ENCODE measurements around the gene SRA1. TPM values are rescaled to one million over a fixed set of nuclear protein-coding genes. Genes with fewer than 3 reads are reported as not detected.
A peak's percentile ranks its signal among the peaks of the same experiment; 100 is the strongest.
"Not testable (repeated sequence)": the region's sequence is repeated elsewhere in the genome, so short reads cannot be mapped to it uniquely, and the experiment has no call there.

SRA1 gene
- total RNA-seq, 5 donors from 2014 or later (not counting 1 experiment from before 2014, with no cell fraction given), result 26.8 to 30.5 (median 28.4) TPM

DNA sequence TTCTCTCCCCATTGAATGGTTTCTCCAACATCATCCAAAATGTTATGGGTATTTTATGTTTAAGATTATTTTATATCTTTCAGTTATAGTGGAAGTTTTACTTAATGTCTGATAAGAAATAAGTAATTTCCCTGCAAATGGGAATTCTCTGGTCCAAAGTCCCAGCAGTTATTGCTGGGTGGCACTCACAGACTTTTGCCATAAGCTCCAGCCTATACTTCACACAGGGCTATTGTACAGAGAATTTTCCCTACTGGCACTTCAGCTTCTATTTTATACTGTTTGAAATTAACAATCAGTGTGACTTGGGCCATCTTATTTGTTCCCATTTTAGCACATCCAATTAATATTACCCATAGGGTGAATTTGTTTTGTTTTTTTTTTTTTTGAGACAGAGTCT is 42.8 kb upstream of the SRA1 start:
- Histone ChIP-seq H3K27me3 (replicated peaks in 1 of 2; ENCODE audit: control insufficient read depth in 2 of 2, extremely low read depth in 1 of 2, insufficient read depth in 2 of 2, low read length in 1 of 2) (peaks cover 0 to 2% of the 10 kb centered on the region in 2 experiments), H3K27ac (ENCODE audit: low read length) (no peak overlapping the region), H3K4me1 (ENCODE audit: control insufficient read depth in 1 of 2, extremely low read depth in 1 of 2, insufficient read depth in 2 of 2, low read length in 2 of 2) (no peaks in the 10 kb centered on the region), H3K9me3 (no peaks in the 10 kb centered on the region), H3K36me3 (ENCODE audit: control insufficient read depth in 2 of 2, extremely low read depth in 1 of 2, insufficient read depth in 1 of 2, low read length in 1 of 2) (no peaks in the 10 kb centered on the region), H3K4me3 (ENCODE audit: control insufficient read depth in 1 of 2, extremely low read depth in 1 of 2, low read length in 1 of 2) (no peak overlapping the region)
- H3K4me3 Mint-ChIP-seq, result no peak overlapping the region
- H3K27ac Mint-ChIP-seq, result no peak overlapping the region
- no peaks in the 10 kb centered on the region for H3K36me3 Mint-ChIP-seq
- DNase-seq, result no peak
- H3K9me3 Mint-ChIP-seq, result no peaks in the 10 kb centered on the region
- H3K27me3 Mint-ChIP-seq, result peaks cover 2 to 3% of the 10 kb centered on the region in 2 donors
- H3K4me1 Mint-ChIP-seq, result no peaks in the 10 kb centered on the region
- ChIA-PET POLR2A (interaction anchor here (0.6 kb wide), 2 partner anchors 14 to 1048 kb away, joined by 4 read pairs; no protein-coding TSS in a partner anchor), CTCF (no interaction called here)
- ATAC-seq (replicated peaks in 1 of 4), result no peak

DNA sequence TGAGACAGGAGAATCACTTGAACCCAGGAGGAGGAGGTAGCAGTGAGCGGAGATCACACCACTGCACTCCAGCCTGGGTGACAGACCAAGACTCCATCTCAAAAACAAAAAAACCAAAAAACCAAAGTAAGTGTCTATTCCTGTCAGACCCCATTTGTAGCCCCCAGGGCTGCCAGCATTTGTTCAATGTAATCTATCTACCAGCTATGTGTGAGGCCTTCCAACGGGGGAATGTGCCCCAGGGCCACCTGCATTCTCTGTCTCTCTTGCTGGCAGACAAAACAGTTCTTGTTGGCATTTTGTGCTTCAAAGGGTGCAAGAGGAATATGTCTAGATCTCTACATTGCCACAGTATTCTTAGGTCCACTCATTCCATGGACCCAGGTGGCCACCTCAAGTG is 41.6 kb upstream of the SRA1 start:
- Histone ChIP-seq H3K4me1 (ENCODE audit: control insufficient read depth in 1 of 2, extremely low read depth in 1 of 2, insufficient read depth in 2 of 2, low read length in 2 of 2) (no peaks in the 10 kb centered on the region), H3K27ac (ENCODE audit: low read length) (no peak overlapping the region), H3K4me3 (ENCODE audit: control insufficient read depth in 1 of 2, extremely low read depth in 1 of 2, low read length in 1 of 2) (no peak overlapping the region), H3K9me3 (no peaks in the 10 kb centered on the region), H3K27me3 (replicated peaks in 1 of 2; ENCODE audit: control insufficient read depth in 2 of 2, extremely low read depth in 1 of 2, insufficient read depth in 2 of 2, low read length in 1 of 2) (peaks cover 0 to 11% of the 10 kb centered on the region in 2 experiments), H3K36me3 (ENCODE audit: control insufficient read depth in 2 of 2, extremely low read depth in 1 of 2, insufficient read depth in 1 of 2, low read length in 1 of 2) (no peaks in the 10 kb centered on the region)
- POLR2A ChIA-PET, result no interaction called here
- DNase-seq (no peak), ATAC-seq (replicated peaks in 1 of 4) (no peak)
- WGBS (ENCODE audit: insufficient coverage), result 72% methylated on average over 2 of the region's 2 CpGs
- no peaks in the 10 kb centered on the region for H3K4me1 Mint-ChIP-seq
- H3K36me3 Mint-ChIP-seq, result no peaks in the 10 kb centered on the region
- H3K27ac Mint-ChIP-seq, result no peak overlapping the region
- H3K4me3 Mint-ChIP-seq, result no peak overlapping the region
- no peaks in the 10 kb centered on the region for H3K9me3 Mint-ChIP-seq
- H3K27me3 Mint-ChIP-seq, result peaks cover 4 to 7% of the 10 kb centered on the region in 2 donors
- CTCF ChIA-PET, result interaction anchor here in 1 of 2 donors (0.6 kb wide), 1 partner anchor 552 kb away, joined by 4 read pairs; no protein-coding TSS in a partner anchor

DNA sequence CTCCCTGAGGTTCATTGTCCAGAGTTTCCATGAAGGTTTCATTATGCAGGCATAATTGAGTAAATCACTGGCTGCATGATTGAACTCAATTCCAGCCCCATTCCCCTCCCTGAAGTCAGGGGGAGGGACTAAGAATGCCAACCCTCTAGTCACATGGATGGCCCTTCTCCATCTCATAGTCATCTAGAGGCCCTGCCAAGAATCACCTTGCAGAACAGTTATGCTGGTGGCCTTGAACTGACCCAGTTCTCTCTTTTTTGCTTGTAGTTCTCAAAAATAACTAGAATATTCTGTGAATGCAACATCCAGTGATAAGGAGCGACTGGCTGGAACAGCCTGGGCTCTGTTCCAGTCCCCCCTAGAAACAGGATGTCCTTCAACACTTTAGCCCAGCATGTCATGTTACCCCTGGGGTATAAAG is 39.1 kb upstream of the SRA1 start:
- Mint-ChIP-seq H3K36me3 (no peaks in the 10 kb centered on the region), H3K4me3 (no peak overlapping the region), H3K27me3 (peaks cover 4 to 7% of the 10 kb centered on the region in 2 donors), H3K9me3 (no peaks in the 10 kb centered on the region), H3K27ac (no peak overlapping the region), H3K4me1 (no peaks in the 10 kb centered on the region)
- WGBS (ENCODE audit: insufficient coverage), result no CpG with 5 or more reads among the region's 1 CpG
- no peaks in the 10 kb centered on the region for H3K4me1 ChIP-seq (ENCODE audit: control insufficient read depth in 1 of 2, extremely low read depth in 1 of 2, insufficient read depth in 2 of 2, low read length in 2 of 2)
- H3K27ac ChIP-seq (ENCODE audit: low read length), result no peak overlapping the region
- ATAC-seq (replicated peaks in 1 of 4) (no peak), DNase-seq (no peak)
- no peak overlapping the region for H3K4me3 ChIP-seq (ENCODE audit: control insufficient read depth in 1 of 2, extremely low read depth in 1 of 2, low read length in 1 of 2)
- POLR2A ChIA-PET, result no interaction called here
- H3K36me3 ChIP-seq (ENCODE audit: control insufficient read depth in 2 of 2, extremely low read depth in 1 of 2, insufficient read depth in 1 of 2, low read length in 1 of 2), result no peaks in the 10 kb centered on the region
- CTCF ChIA-PET, result interaction anchor here in 1 of 2 donors (0.8 kb wide), 1 partner anchor 38 kb away, joined by 3 read pairs; no protein-coding TSS in a partner anchor
- no peaks in the 10 kb centered on the region for H3K9me3 ChIP-seq
- H3K27me3 ChIP-seq (replicated peaks in 1 of 2; ENCODE audit: control insufficient read depth in 2 of 2, extremely low read depth in 1 of 2, insufficient read depth in 2 of 2, low read length in 1 of 2), result peaks cover 0 to 11% of the 10 kb centered on the region in 2 experiments

- Mint-ChIP-seq H3K4me3 (no peak overlapping the region), H3K27ac (no peak overlapping the region), H3K27me3 (peaks cover 4 to 7% of the 10 kb centered on the region in 2 donors), H3K9me3 (no peaks in the 10 kb centered on the region), H3K4me1 (no peaks in the 10 kb centered on the region), H3K36me3 (no peaks in the 10 kb centered on the region)
- Histone ChIP-seq H3K27me3 (replicated peaks in 1 of 2; ENCODE audit: control insufficient read depth in 2 of 2, extremely low read depth in 1 of 2, insufficient read depth in 2 of 2, low read length in 1 of 2) (peaks cover 0 to 11% of the 10 kb centered on the region in 2 experiments), H3K27ac (ENCODE audit: low read length) (no peak overlapping the region), H3K4me1 (ENCODE audit: control insufficient read depth in 1 of 2, extremely low read depth in 1 of 2, insufficient read depth in 2 of 2, low read length in 2 of 2) (no peaks in the 10 kb centered on the region), H3K9me3 (no peaks in the 10 kb centered on the region), H3K36me3 (ENCODE audit: control insufficient read depth in 2 of 2, extremely low read depth in 1 of 2, insufficient read depth in 1 of 2, low read length in 1 of 2) (no peaks in the 10 kb centered on the region), H3K4me3 (ENCODE audit: control insufficient read depth in 1 of 2, extremely low read depth in 1 of 2, low read length in 1 of 2) (no peak overlapping the region)
- DNase-seq (peak in 1 of 35 experiments; percentile 19), ATAC-seq (replicated peaks in 1 of 4) (no peak)
- ChIA-PET CTCF (no interaction called here), POLR2A (no interaction called here)
- 90% methylated on average over 2 of the region's 5 CpGs for WGBS (ENCODE audit: insufficient coverage)
Measured at GRCh38 chr5:140595538-140596300, 38.4 kb upstream of the SRA1 start.

GRCh38 chr5:140594169-140594568 is 36.9 kb upstream of the SRA1 start:
- no peaks in the 10 kb centered on the region for H3K4me1 ChIP-seq (ENCODE audit: control insufficient read depth in 1 of 2, extremely low read depth in 1 of 2, insufficient read depth in 2 of 2, low read length in 2 of 2)
- ChIA-PET POLR2A (no interaction called here), CTCF (interaction anchor here in 1 of 2 donors (0.5 kb wide), 1 partner anchor 225 kb away, joined by 3 read pairs; no protein-coding TSS in a partner anchor)
- Mint-ChIP-seq H3K36me3 (no peaks in the 10 kb centered on the region), H3K9me3 (no peaks in the 10 kb centered on the region), H3K27ac (no peak overlapping the region), H3K4me3 (no peak overlapping the region), H3K27me3 (peaks cover 4 to 7% of the 10 kb centered on the region in 2 donors), H3K4me1 (no peaks in the 10 kb centered on the region)
- H3K27ac ChIP-seq (ENCODE audit: low read length), result no peak overlapping the region
- H3K27me3 ChIP-seq (replicated peaks in 1 of 2; ENCODE audit: control insufficient read depth in 2 of 2, extremely low read depth in 1 of 2, insufficient read depth in 2 of 2, low read length in 1 of 2), result peaks cover 0 to 8% of the 10 kb centered on the region in 2 experiments
- no peaks in the 10 kb centered on the region for H3K9me3 ChIP-seq
- H3K36me3 ChIP-seq (ENCODE audit: control insufficient read depth in 2 of 2, extremely low read depth in 1 of 2, insufficient read depth in 1 of 2, low read length in 1 of 2), result no peaks in the 10 kb centered on the region
- no peak for DNase-seq
- H3K4me3 ChIP-seq (ENCODE audit: control insufficient read depth in 1 of 2, extremely low read depth in 1 of 2, low read length in 1 of 2), result no peak overlapping the region
- WGBS (ENCODE audit: insufficient coverage), result 79% methylated on average over 6 of the region's 6 CpGs
- no peak for ATAC-seq (replicated peaks in 1 of 4)

GRCh38 chr5:140593070-140593469 is 35.8 kb upstream of the SRA1 start:
- H3K36me3 ChIP-seq (ENCODE audit: control insufficient read depth in 2 of 2, extremely low read depth in 1 of 2, insufficient read depth in 1 of 2, low read length in 1 of 2); ATAC-seq (replicated peaks in 1 of 4); H3K36me3 Mint-ChIP-seq; H3K27ac ChIP-seq (ENCODE audit: low read length); H3K4me1 Mint-ChIP-seq; H3K9me3 Mint-ChIP-seq; H3K27me3 ChIP-seq (replicated peaks in 1 of 2; ENCODE audit: control insufficient read depth in 2 of 2, extremely low read depth in 1 of 2, insufficient read depth in 2 of 2, low read length in 1 of 2); H3K4me1 ChIP-seq (ENCODE audit: control insufficient read depth in 1 of 2, extremely low read depth in 1 of 2, insufficient read depth in 2 of 2, low read length in 2 of 2); H3K4me3 ChIP-seq (ENCODE audit: control insufficient read depth in 1 of 2, extremely low read depth in 1 of 2, low read length in 1 of 2); H3K27me3 Mint-ChIP-seq; DNase-seq; H3K27ac Mint-ChIP-seq; H3K9me3 ChIP-seq; CTCF ChIA-PET; POLR2A ChIA-PET: not testable (repeated sequence)
- WGBS (ENCODE audit: insufficient coverage), result 81% methylated on average over 5 of the region's 14 CpGs
- peak overlapping the region in 1 of 3 donors; percentile 41 for H3K4me3 Mint-ChIP-seq
